COLO668 (cell line): ENCODE measurements around the gene STK39.

Experiments
- DNase-seq: peaks from one replicate; lab custom pipeline; 2025; ENCODE audit not compliant: unreplicated experiment; lab: John Stamatoyannopoulos, UW

STK39 gene

DNA sequence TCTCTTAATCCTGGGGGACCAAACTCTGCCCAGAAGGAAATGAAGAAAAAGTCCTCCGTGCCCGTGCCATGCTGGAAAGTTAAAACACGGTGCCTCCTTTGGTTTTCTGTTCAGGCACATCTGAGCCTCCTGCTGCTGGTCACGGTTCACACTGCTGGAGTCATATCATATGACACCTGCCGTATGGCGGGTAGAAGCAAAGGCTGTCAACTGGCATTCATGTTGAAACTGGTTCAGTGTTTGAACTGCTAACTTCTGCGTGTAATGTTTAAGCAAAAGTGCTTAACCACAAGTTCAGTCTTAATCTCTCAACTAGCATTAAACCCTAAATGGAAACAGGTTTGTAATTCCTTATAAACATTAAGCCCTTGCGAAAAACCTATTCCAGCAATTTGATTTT, 3.1 kb downstream of the STK39 start:
- peak; percentile 73 for DNase-seq

DNA sequence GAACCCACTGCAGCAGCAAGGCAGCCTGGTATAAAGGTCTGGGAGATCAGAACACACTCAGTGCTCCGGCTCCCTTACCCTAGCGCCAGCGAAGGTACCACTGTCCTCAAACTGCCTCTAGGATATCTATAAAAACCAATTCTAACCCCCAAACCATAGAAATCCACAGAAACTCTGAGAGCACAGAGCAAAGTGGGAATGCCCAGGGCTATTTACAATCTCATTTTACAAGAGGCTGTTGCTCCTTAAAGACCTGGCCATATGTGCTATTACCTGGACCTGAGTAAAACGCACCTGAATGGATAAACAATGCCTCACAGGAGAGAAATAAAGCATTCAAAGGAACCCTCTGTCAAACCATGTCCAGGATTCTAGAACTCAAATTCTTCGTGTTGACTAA, 4.3 kb downstream of the STK39 start:
- peak; percentile 11 for DNase-seq

DNA sequence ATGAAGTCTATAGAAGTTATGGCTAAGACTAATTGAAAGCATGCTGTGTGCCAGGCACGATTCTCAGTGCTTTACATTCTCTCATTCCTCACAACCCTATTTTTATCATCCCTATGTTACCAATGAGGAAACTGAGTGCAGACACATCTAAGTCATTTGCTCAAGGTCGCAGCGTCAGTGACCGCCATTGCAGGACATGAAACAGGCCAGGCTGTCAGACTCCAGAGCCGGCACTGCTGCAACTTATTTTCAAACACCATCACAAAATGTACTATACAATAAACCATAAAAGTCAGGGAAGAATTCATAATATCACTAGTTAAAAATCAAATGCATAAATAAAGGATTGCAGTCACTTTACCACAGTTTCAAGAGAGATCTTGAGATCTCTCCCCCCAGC, 5.6 kb downstream of the STK39 start:
- no peak for DNase-seq

DNA sequence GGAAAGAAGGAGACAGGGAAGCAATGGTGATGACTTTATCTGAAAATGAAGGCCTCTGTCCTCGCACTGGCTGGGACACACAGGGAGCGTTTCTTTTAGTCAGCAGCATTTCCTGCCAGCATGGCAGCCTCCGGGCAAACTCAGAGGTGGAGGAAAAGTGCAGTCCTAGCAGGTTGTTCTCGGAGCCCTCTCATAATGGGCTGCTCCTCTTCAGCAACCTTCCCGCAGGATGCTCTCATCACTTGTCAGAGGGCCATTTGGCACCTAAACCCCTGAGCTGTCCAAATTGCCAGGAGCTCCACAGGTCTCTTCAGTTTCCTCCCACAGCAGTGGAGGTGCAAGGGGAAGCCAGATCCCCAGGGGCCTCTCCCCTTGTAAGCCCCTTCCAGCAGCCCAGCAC, 6.2 kb downstream of the STK39 start:
- DNase-seq: no peak

DNA sequence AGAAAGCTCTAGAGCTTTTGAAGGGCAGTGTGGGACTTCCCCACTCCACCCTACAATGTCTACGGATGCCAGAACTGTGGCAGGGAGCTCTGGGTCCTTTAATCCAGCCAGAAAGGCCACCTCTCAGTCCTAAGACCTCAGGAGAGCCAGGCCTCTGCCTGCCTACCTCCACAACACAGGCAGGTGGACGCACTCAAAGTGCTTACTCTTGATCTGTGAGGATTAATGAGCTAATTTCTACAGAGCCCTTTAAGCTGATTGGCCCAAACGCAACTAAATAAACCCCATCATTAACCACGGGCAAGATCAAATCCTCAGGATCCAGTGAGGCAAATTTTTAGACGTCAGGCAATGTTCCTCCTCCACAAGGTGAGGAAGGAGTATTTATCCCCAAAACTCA, 8.1 kb downstream of the STK39 start:
- DNase-seq: no peak

DNA sequence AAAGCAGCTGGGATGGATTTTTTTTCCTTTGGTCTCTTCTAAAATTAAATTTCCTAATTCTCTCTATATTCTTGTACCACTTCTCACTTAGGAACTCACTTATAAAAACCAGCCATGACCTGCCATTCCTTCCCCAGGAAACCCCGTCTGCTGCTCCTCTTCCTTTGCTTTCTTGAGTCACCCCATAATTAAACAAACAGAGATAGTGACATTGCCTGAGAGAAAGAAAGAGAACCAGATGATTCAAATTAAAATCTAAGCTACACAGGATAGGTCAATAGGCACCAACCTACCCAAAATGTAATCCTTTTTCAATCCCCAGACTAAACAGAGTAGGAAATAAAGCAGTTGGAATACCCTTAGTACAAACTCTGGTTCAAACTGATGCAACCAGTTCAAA, 9.7 kb downstream of the STK39 start:
- DNase-seq: no peak

DNA sequence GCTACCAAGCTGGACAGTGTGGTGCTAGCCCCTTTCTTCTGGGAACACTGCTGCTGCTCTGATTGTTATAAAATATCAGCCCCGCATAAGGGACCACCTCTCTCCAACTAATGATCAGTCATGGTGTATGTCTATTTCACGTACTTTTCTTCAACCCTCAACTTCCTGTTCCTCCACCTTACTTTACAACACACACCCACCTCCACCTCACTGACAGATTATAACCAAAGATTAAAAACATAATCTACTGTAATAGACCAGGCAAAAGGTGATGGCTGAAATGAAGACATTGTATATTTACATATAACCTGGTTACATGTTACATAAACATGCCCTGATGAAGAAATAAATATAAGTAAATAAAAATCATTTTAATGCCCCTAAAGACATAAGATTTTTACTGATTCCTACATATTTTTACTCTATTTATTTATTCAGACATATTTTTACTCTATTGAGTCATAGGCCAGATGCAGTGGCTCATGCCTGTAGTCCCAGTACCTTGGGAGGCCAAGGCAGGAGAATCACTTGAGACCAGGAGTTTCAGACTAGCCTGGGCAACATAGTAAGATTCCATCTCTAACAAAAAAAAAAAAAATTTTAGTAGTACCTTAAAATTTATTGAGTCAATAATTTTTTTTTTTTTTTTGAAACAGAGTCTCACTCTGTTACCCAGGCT, 12.8 kb downstream of the STK39 start:
- DNase-seq: no peak

DNA sequence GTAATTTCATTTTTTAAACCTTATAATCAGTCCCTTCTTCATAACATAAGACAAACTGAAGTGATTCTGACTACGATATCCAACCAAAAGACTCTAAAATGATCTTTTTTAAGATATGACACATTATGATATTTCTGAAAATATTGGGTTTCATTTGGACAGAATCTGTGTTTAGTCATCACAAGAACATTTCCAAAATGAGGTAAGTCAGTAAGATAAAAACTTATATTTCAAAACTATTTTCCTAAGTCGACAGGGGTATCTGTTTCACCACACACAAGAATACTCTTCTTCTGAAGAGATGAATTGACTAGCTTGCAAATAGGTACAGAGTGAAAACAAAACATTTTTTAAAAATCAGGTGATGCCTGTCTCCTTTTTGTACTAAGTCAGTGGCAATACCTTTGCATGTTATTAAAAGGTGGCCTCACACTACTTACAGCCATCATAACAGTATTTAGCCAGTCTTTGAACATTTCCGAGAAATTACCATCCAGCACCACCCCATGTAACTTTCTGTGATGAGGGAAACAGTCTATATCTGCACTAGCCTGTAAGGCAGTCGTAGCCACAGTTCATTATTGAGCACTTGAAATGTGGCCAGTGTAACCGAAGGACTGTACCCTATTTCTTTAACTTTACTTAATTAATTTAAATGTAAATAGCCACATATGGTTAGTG, 13.5 kb downstream of the STK39 start:
- no peak for DNase-seq

DNA sequence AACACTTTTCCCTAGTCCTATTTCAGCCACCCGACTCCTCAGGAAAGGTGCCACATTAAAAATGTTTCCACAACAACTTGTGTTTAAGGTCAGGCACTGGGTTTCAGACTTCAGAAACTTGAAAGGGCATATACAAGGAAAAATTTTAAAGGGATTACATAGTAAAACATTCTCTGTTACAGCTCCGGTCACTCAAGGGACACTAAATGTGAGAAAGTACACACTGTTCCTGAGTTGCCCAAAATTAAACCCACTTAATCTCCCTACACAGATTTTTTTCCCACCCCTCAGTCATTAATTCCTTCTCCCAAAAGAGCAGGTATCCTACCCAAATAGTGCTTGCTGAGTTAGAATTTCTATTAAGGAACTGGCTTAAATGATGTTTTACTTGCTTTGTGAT, 14.2 kb downstream of the STK39 start:
- DNase-seq: no peak

DNA sequence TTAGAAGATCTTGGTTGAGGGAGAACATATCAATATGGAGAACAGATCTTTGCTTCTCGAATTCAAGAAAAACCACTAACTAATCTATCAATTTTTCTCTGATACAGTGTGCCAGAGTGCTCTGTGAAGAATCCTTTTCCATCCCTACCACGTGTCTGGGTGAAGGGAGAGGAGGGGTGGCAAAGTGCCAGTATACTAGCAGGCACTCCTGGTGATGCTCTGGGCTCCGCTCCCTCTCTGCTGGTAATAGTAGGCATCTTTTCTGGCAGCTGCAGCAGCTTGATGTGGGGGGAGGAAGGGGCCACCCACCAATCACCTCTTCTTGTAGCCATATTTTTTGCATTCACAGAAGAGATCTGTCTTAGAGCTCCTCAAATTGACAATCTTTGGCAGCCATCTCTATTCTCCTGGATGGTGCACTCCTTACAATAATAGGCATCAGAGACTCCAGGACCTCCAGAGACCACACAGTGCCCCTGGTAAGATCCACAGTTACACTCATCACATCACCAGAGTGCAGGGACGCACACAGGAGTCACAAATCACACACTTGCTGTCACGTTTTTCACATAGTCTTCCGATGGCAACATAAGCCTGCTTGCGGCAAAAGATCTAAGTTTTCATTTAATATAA, 15.7 kb downstream of the STK39 start:
- no peak for DNase-seq

DNA sequence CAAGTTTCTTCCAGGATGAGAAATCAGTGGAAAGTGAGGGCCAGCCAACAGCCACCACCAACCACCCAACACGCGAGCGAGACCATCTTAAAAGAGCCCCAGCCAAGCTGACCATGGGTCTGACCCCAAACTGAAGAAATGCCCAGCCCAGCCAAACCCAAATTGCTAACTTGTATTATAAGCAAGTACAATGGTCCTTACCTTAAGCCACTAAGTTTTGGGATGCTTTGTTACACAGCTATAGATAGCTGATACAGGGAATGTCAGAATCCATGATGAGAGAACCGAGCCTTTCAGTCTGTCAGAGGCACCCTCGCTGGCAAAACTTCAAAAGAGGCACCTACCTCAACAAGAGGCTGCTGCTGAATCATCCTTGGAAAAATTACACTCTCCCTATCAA, 17.0 kb downstream of the STK39 start:
- DNase-seq: no peak

DNA sequence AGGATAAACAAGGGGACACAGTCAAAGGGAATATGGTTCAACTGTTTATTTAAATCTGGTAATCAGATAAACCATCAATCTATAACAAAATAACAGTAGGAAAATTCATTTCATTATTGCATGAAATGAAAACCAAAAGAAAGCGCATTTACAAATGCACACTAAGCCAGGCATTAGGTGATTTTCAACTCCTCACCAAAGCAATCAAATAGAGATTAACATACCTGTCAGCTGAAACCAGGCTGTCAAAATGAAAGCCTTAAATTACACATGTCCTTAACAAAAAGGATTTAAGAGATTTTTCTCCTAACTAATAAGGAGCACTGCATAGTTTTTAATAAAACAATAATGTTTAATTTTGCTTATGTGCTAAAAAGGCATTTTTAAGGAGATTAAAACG, 23.0 kb downstream of the STK39 start:
- no peak for DNase-seq

DNA sequence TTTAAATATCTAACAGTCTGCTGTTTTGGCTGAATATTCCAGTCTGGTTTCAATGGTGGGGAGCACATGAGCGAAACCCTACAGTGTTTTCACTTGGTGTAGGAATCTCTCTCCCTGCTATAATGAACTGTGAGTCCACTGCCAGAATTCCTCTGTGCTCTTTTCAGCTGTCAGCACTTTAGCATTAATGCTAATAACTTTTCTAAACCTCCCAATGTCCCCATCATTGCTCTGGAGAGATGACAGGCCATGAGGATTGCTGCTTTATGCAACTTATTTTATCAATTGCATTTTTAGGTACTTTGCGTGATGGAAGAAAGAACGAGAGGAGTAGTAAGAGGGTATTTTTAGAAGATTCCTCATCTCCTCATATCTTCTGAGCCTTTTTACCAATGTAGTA, 25.3 kb downstream of the STK39 start:
- DNase-seq: no peak

DNA sequence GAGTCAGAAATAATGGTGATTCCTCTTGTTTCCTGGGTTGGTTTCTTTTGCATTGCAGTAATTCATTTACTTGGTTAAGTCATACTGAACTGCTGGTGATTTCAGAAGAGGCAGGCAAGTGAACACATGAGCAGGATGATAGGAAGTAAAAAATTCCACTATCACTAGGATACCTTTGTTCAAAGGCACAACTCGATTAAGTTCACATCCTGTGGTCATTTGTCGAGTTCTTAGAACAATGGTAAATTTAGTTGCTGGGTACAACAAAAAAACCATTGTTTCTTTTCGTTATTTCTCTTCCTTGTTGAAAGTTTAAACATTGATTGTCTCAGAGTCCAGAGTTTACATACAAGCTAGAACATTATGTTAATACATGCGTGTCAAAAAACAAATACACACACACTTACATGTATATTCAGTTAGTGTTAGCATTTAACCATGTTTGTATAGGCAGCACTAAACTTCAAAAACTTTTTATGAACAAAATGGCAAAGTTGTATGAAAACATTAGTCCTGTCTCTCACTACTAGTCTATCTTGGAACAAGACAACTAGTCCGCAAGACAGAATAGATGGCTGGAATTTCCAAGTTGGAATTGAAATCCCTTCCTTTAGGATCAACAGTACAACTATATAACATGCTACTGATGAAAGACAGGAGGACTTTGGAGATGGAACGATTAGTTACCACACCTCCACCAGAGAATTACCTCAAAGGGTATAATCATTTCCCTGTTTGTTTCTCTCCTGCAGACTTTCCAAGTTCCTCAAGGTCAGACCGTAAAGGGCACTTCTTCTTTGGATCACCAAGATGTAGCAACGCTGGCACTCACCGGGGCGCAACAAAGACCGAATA, 26.2 kb downstream of the STK39 start:
- DNase-seq: no peak

DNA sequence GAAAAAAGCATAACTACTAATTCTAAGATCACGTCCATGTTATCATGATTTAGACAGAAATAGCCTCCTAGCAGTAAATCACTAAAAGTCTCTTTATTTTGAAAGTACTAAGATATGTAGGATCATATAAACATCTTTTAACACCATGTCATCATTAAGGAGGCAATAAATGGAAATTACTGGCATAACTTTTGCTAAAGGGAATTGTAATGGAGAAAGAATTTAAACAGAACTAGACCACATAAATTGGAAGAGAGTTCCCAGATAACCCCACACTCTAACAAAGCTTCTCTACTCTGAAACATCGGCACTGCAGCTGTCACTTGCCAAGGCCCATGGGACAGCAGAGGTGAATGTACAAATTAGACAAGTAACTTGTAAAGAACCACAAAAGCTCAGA, 29.5 kb downstream of the STK39 start:
- no peak for DNase-seq

DNA sequence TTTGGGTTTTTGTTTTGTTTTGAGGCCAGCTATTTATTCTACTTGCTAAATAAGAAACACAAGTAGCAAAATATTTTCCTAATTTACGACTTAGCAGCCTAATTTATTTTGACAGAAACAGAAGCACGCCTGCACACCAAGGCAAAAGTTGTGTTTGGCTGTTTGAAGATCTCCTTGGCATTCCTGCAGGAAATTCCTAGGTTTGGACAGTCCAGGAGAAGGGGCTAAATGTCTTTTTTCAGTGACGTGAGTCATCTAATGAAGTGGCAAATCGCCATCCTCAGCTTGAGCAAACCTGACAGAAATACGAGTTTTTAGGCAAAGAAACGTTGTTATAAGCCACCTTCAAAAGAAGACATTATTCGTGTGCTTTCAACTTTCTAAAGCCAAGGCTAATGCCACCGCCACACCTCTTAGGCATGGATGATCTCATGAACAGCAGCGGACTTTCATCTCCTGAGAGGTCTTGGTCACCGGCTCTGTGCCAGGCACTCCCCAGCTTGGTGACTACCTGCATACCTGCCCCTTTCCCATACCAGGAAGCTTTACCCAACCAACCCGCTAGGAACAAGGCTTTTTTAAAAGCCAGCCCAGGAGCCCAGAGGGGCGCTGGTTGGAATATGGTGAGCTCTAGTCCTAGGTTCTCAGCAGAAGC, 30.9 kb downstream of the STK39 start:
- DNase-seq: no peak

DNA sequence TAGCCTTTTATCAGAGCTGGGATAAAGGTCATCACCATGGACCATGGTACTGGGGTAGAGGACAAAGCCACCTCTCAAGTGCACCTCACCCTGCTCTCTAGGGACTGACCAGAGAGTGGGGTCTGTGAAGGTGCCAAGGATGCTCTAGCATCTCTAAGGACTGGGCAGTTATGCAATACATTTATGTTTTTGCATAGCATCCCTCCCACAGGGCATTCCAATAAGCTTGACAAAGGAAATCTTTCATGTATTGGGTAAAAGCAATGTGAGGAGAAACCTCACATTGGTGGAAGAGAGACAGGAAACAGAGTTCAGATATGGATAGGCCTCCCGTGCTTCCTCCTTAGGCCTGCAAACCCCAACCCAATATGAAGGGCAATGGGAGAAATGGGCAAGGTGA, 31.6 kb downstream of the STK39 start:
- no peak for DNase-seq

DNA sequence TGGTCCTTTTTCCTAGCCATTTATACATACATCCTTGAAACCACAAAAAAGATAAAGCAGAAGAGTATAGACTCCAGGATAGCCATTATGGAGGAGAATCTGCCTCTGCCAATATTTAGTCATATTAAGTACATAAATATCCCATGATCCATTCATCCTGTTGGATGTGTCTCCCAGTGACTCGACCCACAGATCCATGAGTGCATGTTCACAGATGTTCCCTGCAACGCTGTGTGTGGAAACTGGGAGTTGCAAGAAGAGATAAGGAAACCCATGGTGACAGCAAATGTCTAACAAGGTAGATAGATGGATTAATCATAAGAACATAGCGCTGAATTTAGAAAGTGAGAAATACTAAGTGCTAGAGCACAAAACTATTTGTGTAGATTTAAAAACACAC, 34.5 kb downstream of the STK39 start:
- DNase-seq: no peak

DNA sequence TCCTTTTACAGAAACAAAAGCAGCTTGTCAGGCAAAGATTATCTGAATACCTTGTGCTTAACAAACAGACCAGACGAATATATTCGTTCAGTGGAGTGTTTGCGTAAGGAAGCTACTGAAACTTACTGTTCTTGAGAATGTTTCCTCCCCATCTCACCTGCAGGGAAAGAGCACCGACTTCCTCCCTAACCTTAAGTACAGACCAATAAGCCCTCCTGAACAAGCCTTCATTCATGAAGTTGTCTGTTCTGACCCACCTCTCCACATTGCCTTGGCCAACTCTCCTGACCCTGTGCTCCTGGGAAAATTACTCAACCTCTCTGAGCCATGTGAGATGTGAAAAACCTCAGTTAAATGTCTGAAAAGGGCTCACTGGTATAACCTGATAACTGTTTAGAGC, 35.2 kb downstream of the STK39 start:
- no peak for DNase-seq

DNA sequence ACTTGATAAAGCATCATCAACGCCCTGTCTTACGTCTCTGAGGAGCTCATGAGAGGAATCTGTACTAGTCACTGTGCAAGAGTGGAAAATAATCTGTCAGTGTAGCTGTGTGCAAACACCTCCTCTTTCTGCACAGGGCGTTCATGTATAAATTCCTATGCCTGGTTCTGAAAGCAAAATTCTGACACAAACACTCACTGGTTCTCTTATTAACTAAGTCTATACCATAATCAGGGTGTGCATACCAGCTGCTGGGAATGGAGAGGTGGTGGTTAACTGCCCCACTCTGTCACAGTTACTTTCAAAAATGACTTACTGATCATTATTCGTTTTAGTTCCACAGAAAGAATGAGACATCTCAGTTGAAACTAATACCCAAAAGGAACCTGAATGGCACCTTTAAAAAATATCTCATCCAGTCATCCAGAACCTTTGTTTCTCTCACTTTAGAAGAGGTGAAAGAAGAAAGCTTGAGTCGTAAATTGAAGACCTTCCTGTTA, 35.7 kb downstream of the STK39 start:
- DNase-seq: no peak
